ENCODE data around the gene PCSK9. TPM values are rescaled to one million over a fixed set of nuclear protein-coding genes. Genes with fewer than 3 reads are reported as not detected.
A peak's percentile ranks its signal among the peaks of the same experiment; 100 is the strongest.

Gene PCSK9
- total and polyA plus RNA-seq, 9 of the 15 experiments (the other 6 are each of a cell fraction or from before 2014, with no cell fraction given) = 3.2 to 58.6 (median 24.7) TPM

- ATAC-seq (no peak), FAIRE-seq (no peak), DNase-seq (ENCODE audit: extremely low read depth in 1 of 4, low spot score in 3 of 4) (no peak)
- no peak overlapping the region for H2AFZ ChIP-seq (ENCODE audit: low read depth, low read length)
- 3% methylated on average over 12 of the region's 12 CpGs for WGBS (ENCODE audit: insufficient coverage, low coverage, missing lambda C conversion rate)
- no peak overlapping the region; a peak in 1 of 4 replicates for H3K9ac ChIP-seq (ENCODE audit: insufficient read depth in 1 of 2, low read depth in 2 of 2, low read length in 2 of 2)
- H3K27ac ChIP-seq (ENCODE audit: extremely low read depth, low read depth, low read length) = no peak overlapping the region
- peaks cover 33 to 81% of the 10 kb centered on the region in 2 experiments; a peak in 4 of 5 replicates for H3K27me3 ChIP-seq (ENCODE audit: control insufficient read depth in 2 of 2, insufficient read depth in 2 of 2, low read length in 2 of 2)
- no peaks in the 10 kb centered on the region; the same call in 1 of the 2 replicates for H3K9me3 ChIP-seq (replicated peaks; ENCODE audit: control insufficient read depth, insufficient read depth, low read depth, low read length)
- no peak overlapping the region for H3K4me3 ChIP-seq
- H4K20me1 ChIP-seq (replicated peaks; ENCODE audit: control insufficient read depth, insufficient read depth, low read length) = peaks cover 14% of the 10 kb centered on the region
- H3K9me1 ChIP-seq (ENCODE audit: control insufficient read depth, insufficient read depth, low read length) = no peaks in the 10 kb centered on the region
- BruUV-seq (replicated peaks) = no TSS peak
- in situ Hi-C loops (cut with MboI) (loop anchor here (5.0 to 10.0 kb wide), 2 partner anchors 40 to 307 kb away; no protein-coding TSS in a partner anchor), intact Hi-C loops (cut with micrococcal nuclease) (loop anchor here (10.0 kb wide), 1 partner anchor 317 kb away; no protein-coding TSS in a partner anchor)
- H3K36me3 ChIP-seq (ENCODE audit: control insufficient read depth, insufficient read depth, low read length) = no peaks in the 10 kb centered on the region
- no peak for TF ChIP-seq MTA1 (IDR thresholded peaks at IDR 0.05; ENCODE audit: borderline replicate concordance)
- TF ChIP-seq CHAMP1 (IDR thresholded peaks at IDR 0.05) = no peak
- peak; percentile 69 for TF ChIP-seq ZNF239 (CRISPR knock-in tag; IDR thresholded peaks at IDR 0.05)
- 0 out of 2 replicates have a peak, but pooled peaks have one; percentile 62 for TF ChIP-seq ZNF3 (CRISPR knock-in tag; IDR thresholded peaks at IDR 0.05)
- no peak for TF ChIP-seq L3MBTL2 (IDR thresholded peaks at IDR 0.05)
- H3K4me2 ChIP-seq (ENCODE audit: insufficient read depth, low read length) = no peak overlapping the region
- ChIA-PET CTCF (ENCODE audit: low intra/inter-chr PET ratio) (no interaction called here), POLR2A (interaction anchor here (0.6 kb wide), 1 partner anchor 69 kb away, joined by 3 read pairs; no protein-coding TSS in a partner anchor)
- peaks cover 0 to 16% of the 10 kb centered on the region in 2 experiments; a peak in 3 of 5 replicates for H3K4me1 ChIP-seq (replicated peaks in 1 of 2; ENCODE audit: control insufficient read depth in 2 of 2, insufficient read depth in 2 of 2, low read length in 2 of 2)
- no peaks in the 10 kb centered on the region for H3K79me2 ChIP-seq (ENCODE audit: control insufficient read depth, insufficient read depth, low read length)
These were observed 47.4 kb upstream of the PCSK9 start for GRCh38 chr1:54991939-54992338.
